Small intestine (tissue), 7 donors: ENCODE measurements around the gene RARB. TPM values are rescaled to one million over a fixed set of nuclear protein-coding genes. Genes with fewer than 3 reads are reported as not detected.

ENCODE experiments used
- DNase-seq, 2 donors: peaks; one replicate each; pipeline versions ENCODE4 v3.0.0 to v3.0.0-alpha.2; 2013
- FAIRE-seq: peaks from 2 replicates; lab custom pipeline; 2012; peaks lifted over from hg19 to GRCh38; lab: Jason Lieb, UNC
- H3K27ac ChIP-seq, 3 donors: one replicate each; pipeline ENCODE4 v1.5.1; 2013; ENCODE audit warnings: low read length in 2 of 3, mild to moderate bottlenecking in 2 of 3, control low read depth in 1 of 3, inconsistent platforms in 1 of 3, low read depth in 1 of 3, moderate library complexity in 1 of 3
- H3K27me3 ChIP-seq, 3 donors: one replicate each; pipeline ENCODE4 v1.6.1; 2013; ENCODE audit warnings: low read length in 3 of 3, inconsistent platforms in 1 of 3; ENCODE audit not compliant: control insufficient read depth in 3 of 3, insufficient read depth in 3 of 3
- H3K36me3 ChIP-seq, 3 donors: one replicate each; pipeline ENCODE4 v1.6.1; 2013; ENCODE audit warnings: low read length in 3 of 3, inconsistent platforms in 1 of 3, low read depth in 1 of 3, mild to moderate bottlenecking in 1 of 3, moderate library complexity in 1 of 3; ENCODE audit not compliant: control insufficient read depth in 3 of 3, insufficient read depth in 2 of 3
- H3K4me1 ChIP-seq, 3 donors: one replicate each; pipeline ENCODE4 v1.6.1; 2013; ENCODE audit warnings: low read length in 2 of 3, inconsistent platforms in 1 of 3, low read depth in 1 of 3, mild to moderate bottlenecking in 1 of 3, moderate library complexity in 1 of 3; ENCODE audit not compliant: control insufficient read depth in 3 of 3, insufficient read depth in 2 of 3
- H3K4me3 ChIP-seq, 3 donors: one replicate each; pipeline ENCODE4 v1.5.1; 2013; ENCODE audit warnings: low read length in 3 of 3, control low read depth in 1 of 3, inconsistent platforms in 1 of 3, low read depth in 1 of 3, mild to moderate bottlenecking in 1 of 3, moderate library complexity in 1 of 3
- H3K9me3 ChIP-seq, 2 donors: one replicate each; pipeline ENCODE4 v1.6.1; 2013; ENCODE audit warnings: low read depth in 1 of 2, low read length in 1 of 2; ENCODE audit not compliant: control insufficient read depth in 2 of 2, insufficient read depth in 1 of 2
- WGBS, 3 donors: extraction: QIAGEN DNeasy Blood & Tissue Kit; methylation state at CpG; one replicate each; pipeline ENCODE4 v1.1.7; 2013; 5-methylcytosine and 5-hydroxymethylcytosine counted together
- polyA plus RNA-seq, 4 donors: library from polyadenylated mRNA; stranded (reverse) in 3 of 4; unstranded in 1 of 4; fragments of 200-250 nt in 3 of 4; fragments of 120-200 nt in 1 of 4; gene quantifications; one replicate each; pipeline versions ENCODE4 v1.2.1 to v1.2.3, GENCODE V29; 2013
- donor health status: healthy with polysubstance abuse.
- donor health status: control.
- donor health status: control.
- donor health status: Bipolar disorder and iron deficiency.
- donor health status: healthy.

The RARB gene
- polyA plus RNA-seq, 4 donors, result 0.27 to 9.0 (median 0.89) TPM

DNA sequence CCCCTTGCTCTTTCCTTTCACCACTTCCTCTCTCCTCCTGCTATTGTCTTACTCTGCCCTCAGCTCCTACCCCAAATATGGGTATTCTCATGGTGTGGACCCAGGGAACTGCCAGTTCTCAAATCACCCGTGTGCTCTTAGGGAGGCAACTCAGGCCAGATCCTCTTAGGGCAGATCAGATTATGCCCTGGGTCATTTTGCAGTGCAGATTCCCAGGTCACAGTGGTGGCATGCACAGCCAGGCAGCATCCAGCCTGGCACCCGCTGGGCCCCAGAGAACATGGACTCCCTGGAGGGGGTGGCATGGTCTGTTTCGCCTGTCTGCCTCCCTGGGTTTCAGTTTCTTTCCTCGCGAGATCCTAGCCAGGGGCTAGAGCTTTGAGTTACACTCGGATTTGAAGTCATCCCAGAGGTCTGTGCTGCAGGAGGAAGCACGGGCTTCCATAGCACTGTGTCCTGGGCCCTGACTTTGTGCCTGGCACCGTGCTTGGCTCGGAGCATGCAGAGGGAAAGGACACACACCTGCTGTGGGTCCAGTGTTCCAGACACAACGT, 140.5 kb downstream of the RARB start:
- no peak for DNase-seq
- H3K4me3 ChIP-seq, result no peak overlapping the region
- no peaks in the 10 kb centered on the region for H3K27me3 ChIP-seq
- no peaks in the 10 kb centered on the region for H3K4me1 ChIP-seq
- WGBS, 3 donors, result 71 to 88% (median 84%) methylated on average over 10 of the region's 10 CpGs
- H3K36me3 ChIP-seq, result peaks cover 0 to 30% (median 0%) of the 10 kb centered on the region in 3 donors
- no peak overlapping the region for H3K27ac ChIP-seq
- no peaks in the 10 kb centered on the region for H3K9me3 ChIP-seq
- no peak for FAIRE-seq

DNA sequence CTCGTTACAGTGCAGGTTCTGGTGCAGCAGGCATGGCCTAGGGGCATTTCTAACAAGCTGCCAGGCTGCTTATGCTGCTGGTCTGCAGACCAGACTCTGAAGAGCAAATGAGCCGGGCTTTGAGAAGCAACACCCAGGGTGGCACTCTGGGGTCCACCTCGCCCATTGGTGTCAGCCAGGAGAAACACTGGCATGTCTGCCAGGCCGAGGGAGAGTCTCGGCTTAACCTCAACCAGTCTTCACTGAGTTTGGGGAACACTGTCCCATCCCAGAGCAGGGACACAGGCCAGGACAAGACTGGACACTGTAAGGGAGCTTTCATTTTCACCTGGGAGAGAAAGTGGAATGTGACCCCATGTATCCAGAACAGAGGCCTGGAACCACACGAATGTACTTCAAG, 143.2 kb downstream of the RARB start:
- Histone ChIP-seq H3K27me3 (no peaks in the 10 kb centered on the region), H3K36me3 (peaks cover 0 to 40% (median 0%) of the 10 kb centered on the region in 3 donors), H3K4me3 (no peak overlapping the region), H3K27ac (no peak overlapping the region), H3K9me3 (no peaks in the 10 kb centered on the region), H3K4me1 (no peaks in the 10 kb centered on the region)
- 77 to 90% (median 86%) methylated on average over 6 of the region's 6 CpGs for WGBS, 3 donors
- FAIRE-seq, result no peak
- no peak for DNase-seq

DNA sequence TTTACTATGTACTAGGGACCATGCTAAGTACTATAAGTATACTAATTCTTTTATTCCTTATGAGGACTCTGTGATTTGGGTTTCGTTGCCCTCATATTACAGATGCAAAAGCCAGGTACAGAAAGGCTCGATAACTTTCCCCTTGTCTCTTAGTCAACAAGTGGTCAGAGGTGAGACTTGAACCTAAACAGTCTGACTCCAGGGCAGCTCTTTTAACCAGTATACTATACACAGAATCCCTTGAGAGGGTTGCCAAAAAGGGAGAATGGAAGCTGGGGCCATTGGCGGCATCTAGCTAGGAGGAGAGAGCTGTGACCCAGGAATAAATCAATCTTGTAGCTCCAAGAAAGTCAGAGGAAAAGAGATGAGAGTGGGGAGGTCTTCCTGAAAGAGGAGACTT, 144.3 kb downstream of the RARB start:
- H3K9me3 ChIP-seq, result no peaks in the 10 kb centered on the region
- no peak overlapping the region for H3K27ac ChIP-seq
- no peaks in the 10 kb centered on the region for H3K27me3 ChIP-seq
- H3K4me3 ChIP-seq, result no peak overlapping the region
- peaks cover 0 to 44% (median 0%) of the 10 kb centered on the region in 3 donors for H3K36me3 ChIP-seq
- WGBS, 3 donors, result 85 to 95% (median 90%) methylated on average over 3 of the region's 3 CpGs
- FAIRE-seq (no peak), DNase-seq (no peak)
- H3K4me1 ChIP-seq, result no peaks in the 10 kb centered on the region

DNA sequence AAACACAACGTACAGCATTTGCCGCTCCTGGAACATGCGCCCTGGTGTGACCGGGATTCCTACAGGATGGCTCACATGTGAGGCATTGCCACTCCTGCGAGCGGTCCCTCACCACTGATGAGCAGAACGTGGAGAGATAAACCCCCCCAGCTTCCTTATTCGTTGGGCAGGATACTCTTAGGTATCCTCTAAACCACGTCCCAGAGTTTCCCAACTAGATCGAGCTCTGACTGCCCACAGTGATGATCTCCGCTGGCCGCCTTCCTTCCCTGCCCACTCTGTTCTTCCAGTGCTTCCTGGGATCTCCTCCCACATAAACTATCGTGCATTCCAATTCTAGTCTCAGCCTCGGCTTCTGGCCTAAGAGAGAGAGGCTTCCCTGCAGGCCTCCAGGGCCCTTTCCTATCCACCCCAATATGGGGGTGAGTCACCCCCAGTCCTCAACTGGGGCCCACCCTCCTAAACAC, 144.9 kb downstream of the RARB start:
- Histone ChIP-seq H3K36me3 (peaks cover 0 to 48% (median 0%) of the 10 kb centered on the region in 3 donors), H3K4me3 (no peak overlapping the region), H3K9me3 (no peaks in the 10 kb centered on the region), H3K4me1 (no peaks in the 10 kb centered on the region), H3K27me3 (no peaks in the 10 kb centered on the region), H3K27ac (no peak overlapping the region)
- DNase-seq, result no peak
- FAIRE-seq, result no peak
- 79 to 83% (median 80%) methylated on average over 14 of the region's 14 CpGs for WGBS, 3 donors

DNA sequence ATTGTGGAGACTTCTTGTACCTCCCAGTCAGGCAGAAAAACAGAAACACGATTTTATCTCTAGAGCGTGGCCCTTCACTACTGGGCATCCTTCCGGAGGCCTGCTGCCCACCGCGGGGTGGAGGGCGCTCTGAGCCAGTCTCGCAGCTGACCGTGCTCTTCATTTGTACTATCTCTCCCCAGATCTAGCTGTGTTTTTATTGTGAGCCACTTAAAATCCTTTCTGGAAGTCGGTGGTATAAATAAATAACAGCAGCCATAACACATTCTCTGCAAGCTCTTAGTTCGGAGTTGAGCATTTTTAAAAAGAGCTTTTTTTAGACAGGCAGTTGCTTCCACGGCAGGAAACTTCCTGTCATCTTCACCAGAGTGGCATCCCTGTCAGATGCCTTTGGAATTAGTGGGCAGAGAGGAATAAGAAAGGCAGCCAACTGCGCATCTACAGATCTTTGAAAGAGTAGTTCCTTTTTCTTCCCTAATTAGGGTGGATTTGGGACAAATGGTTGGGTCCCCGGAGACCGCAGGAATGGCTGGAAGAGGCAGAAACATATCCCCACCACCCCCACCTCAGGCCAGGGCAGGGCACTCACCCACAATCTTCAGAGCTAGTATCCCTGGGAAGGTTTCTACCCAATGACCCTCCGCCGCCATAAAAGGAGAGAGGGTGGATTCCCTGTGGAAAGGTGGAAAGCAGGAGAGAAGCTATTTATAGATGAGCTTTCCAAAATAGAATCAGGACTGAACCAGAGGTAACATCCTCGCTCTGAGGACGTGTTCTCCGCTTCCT, 145.5 kb downstream of the RARB start:
- no peak overlapping the region for H3K4me3 ChIP-seq
- H3K9me3 ChIP-seq, result no peaks in the 10 kb centered on the region
- no peak overlapping the region for H3K27ac ChIP-seq
- no peaks in the 10 kb centered on the region for H3K27me3 ChIP-seq
- H3K4me1 ChIP-seq, result no peaks in the 10 kb centered on the region
- 76 to 86% (median 85%) methylated on average over 19 of the region's 19 CpGs for WGBS, 3 donors
- FAIRE-seq, result no peak
- H3K36me3 ChIP-seq, result peaks cover 0 to 49% (median 0%) of the 10 kb centered on the region in 3 donors
- no peak for DNase-seq

DNA sequence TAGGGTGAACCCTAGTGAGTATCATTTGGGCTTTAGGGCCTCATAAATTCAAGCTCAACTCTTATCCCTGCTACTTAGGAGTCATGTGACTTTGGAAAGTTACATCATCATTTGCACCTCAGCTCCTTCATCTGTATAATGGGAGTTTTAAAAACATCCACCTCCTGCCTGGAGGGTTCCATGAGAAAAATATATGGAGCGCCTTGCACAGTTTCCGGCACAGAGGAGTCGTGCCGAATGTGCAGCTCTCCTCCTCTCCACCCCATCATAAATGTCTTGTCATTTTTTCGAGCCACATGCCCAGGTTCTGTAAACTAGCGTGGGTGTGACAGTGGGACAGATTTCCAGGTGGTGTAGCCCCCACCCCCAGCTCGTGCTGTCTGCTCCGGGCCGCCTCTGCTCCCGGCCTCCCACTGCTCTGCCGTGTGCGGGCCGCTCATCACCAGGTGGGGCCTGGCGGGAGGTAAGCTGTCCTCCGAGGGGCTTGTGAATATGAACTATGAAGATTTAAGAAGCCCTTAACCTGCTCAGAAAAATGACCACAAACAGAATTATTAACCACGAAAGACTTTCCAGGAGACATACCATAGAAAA, 146.2 kb downstream of the RARB start:
- Histone ChIP-seq H3K27me3 (no peaks in the 10 kb centered on the region), H3K9me3 (no peaks in the 10 kb centered on the region), H3K4me1 (no peaks in the 10 kb centered on the region), H3K36me3 (peaks cover 0 to 46% (median 0%) of the 10 kb centered on the region in 3 donors), H3K4me3 (no peak overlapping the region), H3K27ac (no peak overlapping the region)
- WGBS, 3 donors, result 90 to 94% (median 90%) methylated on average over 16 of the region's 16 CpGs
- FAIRE-seq (no peak), DNase-seq (no peak)

DNA sequence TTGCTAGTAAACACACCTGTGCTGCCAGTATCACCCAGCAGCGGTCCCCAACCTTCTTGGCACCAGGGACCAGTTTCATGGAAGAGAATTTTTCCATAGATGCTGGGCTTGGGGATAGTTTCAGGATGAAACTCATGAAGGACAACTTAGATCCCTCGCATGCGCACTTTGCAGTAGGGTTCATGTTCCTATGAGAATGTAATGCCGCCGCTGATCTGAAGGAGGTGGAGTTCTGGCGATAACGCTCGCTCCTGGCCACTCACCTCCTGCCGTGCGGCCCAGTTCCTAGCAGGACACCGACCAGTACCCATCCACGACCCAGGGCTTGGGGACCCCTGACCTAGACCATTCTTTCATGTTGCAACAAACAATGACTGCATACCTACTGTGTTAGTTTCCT, 146.9 kb downstream of the RARB start:
- Histone ChIP-seq H3K4me3 (no peak overlapping the region), H3K9me3 (no peaks in the 10 kb centered on the region), H3K27me3 (no peaks in the 10 kb centered on the region), H3K27ac (no peak overlapping the region), H3K4me1 (no peaks in the 10 kb centered on the region), H3K36me3 (peaks cover 0 to 41% (median 0%) of the 10 kb centered on the region in 3 donors)
- FAIRE-seq (no peak), DNase-seq (no peak)
- WGBS, 3 donors, result 88 to 93% (median 88%) methylated on average over 12 of the region's 12 CpGs

DNA sequence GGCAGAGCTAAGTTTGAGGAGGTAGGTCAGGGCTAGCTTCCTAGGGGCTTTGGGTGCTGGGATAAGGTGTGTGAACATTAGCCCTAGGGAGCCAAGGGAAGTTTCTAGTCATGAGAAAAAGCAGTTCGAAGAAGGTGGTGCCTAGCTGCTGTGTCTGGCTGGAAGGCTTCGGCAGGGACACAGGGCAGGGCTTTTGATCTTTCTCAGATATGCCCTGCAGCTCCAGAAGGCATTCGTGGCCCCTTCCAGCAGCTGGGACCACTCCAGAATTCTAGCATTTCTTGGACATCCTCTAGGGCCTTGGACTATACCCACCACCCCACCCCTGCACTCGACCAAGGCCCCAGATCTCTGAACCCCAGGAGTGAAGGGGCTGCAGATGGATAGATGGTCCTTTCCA, 148.1 kb downstream of the RARB start:
- Histone ChIP-seq H3K27ac (no peak overlapping the region), H3K4me3 (no peak overlapping the region), H3K27me3 (no peaks in the 10 kb centered on the region), H3K36me3 (peaks cover 0 to 40% (median 0%) of the 10 kb centered on the region in 3 donors), H3K9me3 (no peaks in the 10 kb centered on the region), H3K4me1 (no peaks in the 10 kb centered on the region)
- FAIRE-seq (no peak), DNase-seq (no peak)
- WGBS, 3 donors, result 58 to 76% (median 63%) methylated on average over 4 of the region's 4 CpGs
